GM13977 (cell line): ENCODE measurements around the gene ZNF560.

ENCODE experiments used
- DNase-seq: peaks from one replicate; pipeline ENCODE4 v3.0.0; 2012; ENCODE audit warnings: low spot score
- CTCF ChIP-seq: IDR thresholded peaks from 2 replicates; pipeline ENCODE4 v1.5.1; 2012; ENCODE audit warnings: mild to moderate bottlenecking, control low read depth; ENCODE audit not compliant: insufficient read depth; ENCODE audit errors: extremely low read depth, missing control alignments
- in situ Hi-C: fragments of 300-500 bp; cut with MboI; formaldehyde crosslinking; loops from one replicate; pipeline ENCODE4 v1.12.0; 2022; ENCODE audit warnings: low sequenced_read_pairs, low pct_unique_long_range_greater_than_20kb, mixed read lengths, inconsistent platforms; ENCODE audit not compliant: unreplicated experiment

The ZNF560 gene

DNA sequence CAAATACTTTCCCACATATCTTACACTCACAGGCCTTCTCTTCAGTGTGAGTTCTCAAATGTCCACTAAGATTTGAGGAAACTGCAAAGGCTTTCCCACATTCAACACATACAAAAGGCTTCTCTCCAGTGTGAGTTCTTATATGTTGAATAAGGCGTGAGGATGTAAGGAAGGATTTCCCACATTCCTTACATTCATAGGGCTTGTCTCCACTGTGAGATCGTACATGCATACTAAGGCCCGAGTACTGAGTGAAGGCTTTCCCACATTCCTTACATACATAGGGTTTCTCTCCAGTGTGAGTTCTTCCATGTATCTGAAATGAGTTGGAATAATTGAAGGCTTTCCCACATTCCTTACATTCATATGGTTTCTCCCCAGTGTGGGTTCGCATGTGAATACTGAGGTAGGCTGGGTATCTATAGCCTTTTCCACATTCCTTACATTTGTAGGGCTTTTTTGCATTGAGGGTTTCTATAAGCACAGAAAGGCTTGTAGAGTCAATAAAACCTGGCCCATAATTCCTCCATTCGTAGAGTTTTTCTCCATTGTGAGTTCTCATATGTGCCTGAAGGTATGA, 30.4 kb upstream of the ZNF560 start:
- no peak for DNase-seq
- TF ChIP-seq CTCF, result no peak

DNA sequence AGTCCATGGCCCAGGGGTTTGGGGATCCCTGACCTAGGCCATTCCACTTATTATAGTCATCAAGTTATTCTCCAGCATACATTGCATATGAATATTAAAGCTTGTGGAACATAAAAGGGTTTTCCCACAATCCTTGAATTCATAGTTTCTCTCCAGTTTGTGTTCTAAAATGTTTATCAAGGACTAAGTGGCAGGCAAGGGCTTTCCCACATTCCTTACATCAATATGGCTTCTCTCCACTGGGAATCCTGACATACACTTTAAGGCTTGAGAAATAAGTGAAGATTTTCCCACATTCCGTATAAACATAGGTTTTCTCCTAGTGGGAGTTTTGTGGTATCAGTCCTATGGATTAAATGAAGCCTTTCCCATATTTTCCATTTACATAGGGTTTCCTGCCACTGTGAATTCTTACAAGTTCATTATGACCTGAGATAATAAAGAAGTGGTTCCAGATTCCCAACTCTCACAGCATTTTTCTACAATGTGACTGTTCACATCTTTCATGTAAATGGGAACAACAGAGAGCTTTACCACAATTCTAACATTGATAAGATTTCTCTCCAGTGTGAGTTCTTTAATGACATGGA, 25.6 kb upstream of the ZNF560 start:
- TF ChIP-seq CTCF, result no peak
- no peak for DNase-seq
- in situ Hi-C loops, result no loop called here

More for the DNA sequence above, 30.4 kb upstream of the ZNF560 start:
- in situ Hi-C loops, result no loop called here

GRCh38 chr19:9507285-9507684, 8.9 kb upstream of the ZNF560 start:
- in situ Hi-C loops, result no loop called here
- TF ChIP-seq CTCF, result no peak

DNA sequence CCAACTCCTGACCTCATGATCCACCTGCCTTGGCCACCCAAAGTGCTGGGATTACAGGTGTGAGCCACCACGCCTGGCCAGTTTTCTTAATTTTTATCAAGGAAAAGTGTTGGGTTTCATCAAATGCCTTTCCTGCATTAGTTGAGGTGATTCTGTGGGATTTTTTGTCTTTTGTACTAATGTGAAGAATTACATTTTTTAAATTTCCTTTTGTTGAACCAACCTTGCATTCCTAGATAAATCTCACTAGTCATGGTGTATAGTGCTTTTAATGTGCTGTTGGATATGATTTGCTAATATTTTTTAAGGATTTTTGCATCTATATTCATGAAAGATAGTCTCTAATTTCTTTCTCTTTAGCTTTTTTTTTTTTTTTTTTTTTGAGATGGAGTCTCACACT, 2.4 kb upstream of the ZNF560 start:
- TF ChIP-seq CTCF, result no peak
- no peak for DNase-seq
- in situ Hi-C loops, result no loop called here

More at GRCh38 chr19:9507285-9507684, 8.9 kb upstream of the ZNF560 start:
- DNase-seq, result no peak

DNA sequence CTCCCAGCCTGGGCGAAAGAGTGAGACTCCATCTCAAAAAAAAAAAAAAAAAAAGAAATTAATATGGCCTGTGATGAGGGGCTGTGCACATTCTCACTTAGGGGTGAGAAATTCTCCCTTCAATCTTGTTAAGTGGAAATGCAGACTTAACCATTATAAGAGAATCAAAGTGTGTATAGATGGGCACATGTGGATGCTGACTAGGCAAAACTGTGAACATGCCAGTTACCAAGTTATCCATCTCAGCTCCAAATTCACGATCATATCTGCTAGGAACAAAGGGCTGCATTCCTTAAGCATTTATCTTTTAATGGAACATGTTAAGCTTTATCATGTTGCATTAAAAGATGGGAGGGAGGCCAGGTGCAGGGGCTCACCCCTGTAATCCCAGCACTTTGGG, 4.3 kb downstream of the ZNF560 start:
- in situ Hi-C loops, result no loop called here
- TF ChIP-seq CTCF, result no peak

GRCh38 chr19:9487016-9487415, 11.4 kb downstream of the ZNF560 start:
- in situ Hi-C loops, result no loop called here
- no peak for TF ChIP-seq CTCF
- DNase-seq, result no peak

More for the DNA sequence above, 4.3 kb downstream of the ZNF560 start:
- DNase-seq, result no peak

GRCh38 chr19:9485140-9485539, 13.3 kb downstream of the ZNF560 start:
- in situ Hi-C loops, result no loop called here
- TF ChIP-seq CTCF, result no peak
- DNase-seq, result no peak
